22Rv1 (cell line): Measurements from ENCODE around the gene ARID3B.

Experiments
- CTCF ChIP-seq: fragments of 450-650 bp; IDR thresholded peaks from 2 replicates; pipeline ENCODE4 v1.5.1; 2017; ENCODE audit warnings: mild to moderate bottlenecking
- ZFX ChIP-seq: fragments of 450-650 bp; IDR thresholded peaks from 2 replicates; pipeline ENCODE4 v1.6.1; 2017; ENCODE audit warnings: antibody characterized with exemption, borderline replicate concordance

DNA sequence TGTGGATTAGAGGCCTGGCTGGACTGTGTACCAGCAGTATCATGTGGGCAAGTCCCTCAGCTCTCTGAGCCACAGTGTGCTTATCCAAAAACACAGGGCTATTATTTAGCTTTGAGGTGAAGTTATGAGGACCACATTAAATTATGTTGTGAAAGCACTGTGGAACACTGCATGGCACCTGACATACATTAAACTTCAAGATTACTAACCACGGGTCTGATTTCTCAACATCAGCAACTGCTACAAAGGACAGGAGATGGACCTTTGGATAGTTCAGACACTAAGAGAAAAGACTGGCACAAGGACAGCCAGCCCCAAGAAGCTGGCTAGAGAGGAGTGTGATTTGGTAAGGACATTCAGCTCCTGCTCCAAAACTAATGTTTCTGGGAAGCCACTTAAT is 96.0 kb downstream of the ARID3B start:
- TF ChIP-seq CTCF, result no peak
- TF ChIP-seq ZFX, result no peak
